Caco-2 (cell line): Measurements from ENCODE around the gene ELMO1. TPM values are rescaled to one million over a fixed set of nuclear protein-coding genes. Genes with fewer than 3 reads are reported as not detected.

Experiments used
- BruUV-seq: library from RNA; stranded (reverse); fragments of 400-500 nt; replicated peaks from 2 replicates; lab custom pipeline; 2021; lab: Mats Ljungman, UMichigan
- CTCF ChIA-PET: fragments of 300-600 bp; sonication (Branson Sonifier 250); formaldehyde crosslinking; loops from one replicate; lab custom pipeline; 2022; ENCODE audit warnings: antibody characterized with exemption; lab: Charles Lee
- POLR2A ChIA-PET: fragments of 300-600 bp; sonication (Branson Sonifier 250); formaldehyde crosslinking; loops from one replicate; lab custom pipeline; 2022; ENCODE audit warnings: antibody characterized with exemption; lab: Charles Lee
- DNase-seq, 2 experiments: peaks; one replicate each; pipeline versions ENCODE4 v3.0.0 to v3.0.0-alpha.2; 2020 to 2022
- H3K27me3 ChIP-seq: replicated peaks from 2 replicates; pipeline ENCODE4 v1.6.0; 2011; ENCODE audit warnings: low read length; ENCODE audit not compliant: control insufficient read depth, insufficient read depth
- H3K36me3 ChIP-seq: 2 replicates; pipeline ENCODE4 v1.5.1; 2011; ENCODE audit warnings: low read length; ENCODE audit not compliant: control insufficient read depth, insufficient read depth
- H3K4me1 ChIP-seq: fragments of 250-450 bp; sonication (Bioruptor Pico); 2 replicates; pipeline ENCODE4 v1.5.1; 2020; ENCODE audit warnings: mild to moderate bottlenecking
- H3K4me3 ChIP-seq: 2 replicates; pipeline ENCODE4 v1.5.1; 2011; ENCODE audit warnings: low read depth, mild to moderate bottlenecking, control low read depth, low read length
- H3K9me3 ChIP-seq: fragments of 250-450 bp; sonication (Bioruptor Pico); 2 replicates; pipeline ENCODE4 v1.5.1; 2020; ENCODE audit warnings: mild to moderate bottlenecking, moderate library complexity
- H3K27ac Mint-ChIP-seq: one replicate; pipeline ENCODE4 v1.8.0; 2022; ENCODE audit warnings: mixed read lengths; ENCODE audit not compliant: unreplicated experiment
- H3K27me3 Mint-ChIP-seq: one replicate; pipeline ENCODE4 v1.8.0; 2022; ENCODE audit warnings: mixed read lengths; ENCODE audit not compliant: insufficient read depth, unreplicated experiment
- H3K36me3 Mint-ChIP-seq: one replicate; pipeline ENCODE4 v1.8.0; 2022; ENCODE audit warnings: mild to moderate bottlenecking, mixed read lengths; ENCODE audit not compliant: insufficient read depth, unreplicated experiment
- H3K4me1 Mint-ChIP-seq: one replicate; pipeline ENCODE4 v1.8.0; 2022; ENCODE audit warnings: low read depth, mixed read lengths; ENCODE audit not compliant: unreplicated experiment
- H3K4me3 Mint-ChIP-seq: one replicate; pipeline ENCODE4 v1.8.0; 2022; ENCODE audit warnings: mild to moderate bottlenecking, moderate library complexity, mixed read lengths; ENCODE audit not compliant: unreplicated experiment
- H3K9me3 Mint-ChIP-seq: one replicate; pipeline ENCODE4 v1.8.0; 2022; ENCODE audit warnings: mixed read lengths; ENCODE audit not compliant: unreplicated experiment
- intact Hi-C: fragments of 100-400 bp; cut with micrococcal nuclease; formaldehyde crosslinking; loops from one replicate; pipeline ENCODE4 v1.10.0; 2022; ENCODE audit not compliant: unreplicated experiment
- total RNA-seq: library from RNA; stranded (reverse); gene quantifications from 2 replicates; pipeline ENCODE4 v1.2.3, GENCODE V29; 2022
- TF ChIP-seq, protein P1 (sequence below), 2 experiments: fragments of 200-600 bp in 1 of 2; IDR thresholded peaks; 1 replicate in 1 of 2; 2 replicates in 1 of 2; pipeline versions ENCODE4 v1.5.1 to v1.8.0; 2011 to 2022; ENCODE audit warnings: antibody characterized with exemption in 1 of 2, control low read depth in 1 of 2, inconsistent platforms in 1 of 2, low read depth in 1 of 2, low read length in 1 of 2, mild to moderate bottlenecking in 1 of 2, moderate library complexity in 1 of 2; ENCODE audit not compliant: insufficient read depth in 1 of 2, severe bottlenecking in 1 of 2, unreplicated experiment in 1 of 2

ELMO1 gene
- total RNA-seq, 1 experiment from 2014 or later: 0.14 TPM

GRCh38 chr7:37439653-37440026 is 9.0 kb downstream of the ELMO1 start:
- CTCF ChIA-PET: no interaction called here
- H3K36me3 Mint-ChIP-seq: no peaks in the 10 kb centered on the region
- H3K27me3 Mint-ChIP-seq: peaks cover 16% of the 10 kb centered on the region
- DNase-seq: no peak
- no peak overlapping the region for H3K27ac Mint-ChIP-seq
- POLR2A ChIA-PET: no interaction called here
- H3K4me3 ChIP-seq: no peak overlapping the region
- TF ChIP-seq, protein P1, sequence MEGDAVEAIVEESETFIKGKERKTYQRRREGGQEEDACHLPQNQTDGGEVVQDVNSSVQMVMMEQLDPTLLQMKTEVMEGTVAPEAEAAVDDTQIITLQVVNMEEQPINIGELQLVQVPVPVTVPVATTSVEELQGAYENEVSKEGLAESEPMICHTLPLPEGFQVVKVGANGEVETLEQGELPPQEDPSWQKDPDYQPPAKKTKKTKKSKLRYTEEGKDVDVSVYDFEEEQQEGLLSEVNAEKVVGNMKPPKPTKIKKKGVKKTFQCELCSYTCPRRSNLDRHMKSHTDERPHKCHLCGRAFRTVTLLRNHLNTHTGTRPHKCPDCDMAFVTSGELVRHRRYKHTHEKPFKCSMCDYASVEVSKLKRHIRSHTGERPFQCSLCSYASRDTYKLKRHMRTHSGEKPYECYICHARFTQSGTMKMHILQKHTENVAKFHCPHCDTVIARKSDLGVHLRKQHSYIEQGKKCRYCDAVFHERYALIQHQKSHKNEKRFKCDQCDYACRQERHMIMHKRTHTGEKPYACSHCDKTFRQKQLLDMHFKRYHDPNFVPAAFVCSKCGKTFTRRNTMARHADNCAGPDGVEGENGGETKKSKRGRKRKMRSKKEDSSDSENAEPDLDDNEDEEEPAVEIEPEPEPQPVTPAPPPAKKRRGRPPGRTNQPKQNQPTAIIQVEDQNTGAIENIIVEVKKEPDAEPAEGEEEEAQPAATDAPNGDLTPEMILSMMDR (IDR thresholded peaks at IDR 0.05; ENCODE audit: insufficient read depth in 1 of 2, low read depth in 1 of 2, low read length in 1 of 2, severe bottlenecking in 1 of 2, unreplicated experiment in 1 of 2): no peak
- H3K4me3 Mint-ChIP-seq: no peak overlapping the region
- H3K27me3 ChIP-seq: no peaks in the 10 kb centered on the region
- no TSS peak for BruUV-seq
- H3K9me3 Mint-ChIP-seq: no peaks in the 10 kb centered on the region
- H3K4me1 ChIP-seq: no peaks in the 10 kb centered on the region
- H3K4me1 Mint-ChIP-seq: no peaks in the 10 kb centered on the region
- H3K9me3 ChIP-seq: no peaks in the 10 kb centered on the region
- intact Hi-C loops: no loop called here
- no peaks in the 10 kb centered on the region for H3K36me3 ChIP-seq

DNA sequence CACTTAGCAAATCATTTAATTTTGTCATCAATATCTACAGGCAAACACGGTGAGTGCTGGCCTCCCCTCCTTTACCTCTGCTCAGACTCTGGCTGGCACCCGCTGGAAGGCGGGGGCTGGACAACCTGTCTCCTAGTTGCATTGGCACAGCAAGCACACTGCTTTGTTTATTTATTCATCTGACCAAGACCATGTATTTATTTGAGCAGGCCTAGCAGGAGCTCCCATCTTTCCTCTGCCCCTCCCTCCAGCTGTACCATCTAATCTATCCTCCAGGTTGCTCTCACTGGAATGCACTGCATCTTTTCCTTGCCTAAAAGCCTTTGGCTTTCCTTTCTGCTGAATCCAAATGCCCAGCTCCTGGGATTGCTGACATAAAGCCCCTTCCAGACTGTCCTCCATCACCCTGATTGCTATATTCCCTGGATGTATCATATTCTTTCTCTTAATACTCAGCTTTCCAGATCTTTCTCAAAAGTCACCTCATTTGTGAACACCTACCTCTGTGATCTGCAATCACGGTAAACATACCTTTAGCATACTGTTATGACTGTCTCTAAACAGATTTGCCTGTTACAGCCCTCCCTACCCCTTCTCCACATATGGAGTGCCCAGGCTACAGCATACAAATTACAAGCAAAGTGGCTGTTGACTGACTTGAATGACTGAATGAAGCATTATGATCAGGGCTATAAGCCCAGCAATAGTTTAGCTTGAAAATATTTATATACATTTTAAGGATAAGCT is 9.6 kb downstream of the ELMO1 start:
- POLR2A ChIA-PET: no interaction called here

GRCh38 chr7:37435156-37435855 is 13.4 kb downstream of the ELMO1 start:
- H3K27me3 Mint-ChIP-seq: peaks cover 14% of the 10 kb centered on the region
- no peaks in the 10 kb centered on the region for H3K9me3 ChIP-seq
- ChIA-PET CTCF (no interaction called here), POLR2A (no interaction called here)
- no peaks in the 10 kb centered on the region for H3K9me3 Mint-ChIP-seq
- no peak overlapping the region for H3K4me3 ChIP-seq
- H3K36me3 Mint-ChIP-seq: no peaks in the 10 kb centered on the region
- no peak overlapping the region for H3K27ac Mint-ChIP-seq
- H3K36me3 ChIP-seq: no peaks in the 10 kb centered on the region
- TF ChIP-seq, protein P1 (IDR thresholded peaks at IDR 0.05; ENCODE audit: insufficient read depth in 1 of 2, low read depth in 1 of 2, low read length in 1 of 2, severe bottlenecking in 1 of 2, unreplicated experiment in 1 of 2): no peak
- H3K4me1 ChIP-seq: no peaks in the 10 kb centered on the region
- intact Hi-C loops: no loop called here
- DNase-seq: no peak
- H3K4me1 Mint-ChIP-seq: no peaks in the 10 kb centered on the region
- H3K4me3 Mint-ChIP-seq: no peak overlapping the region
- no TSS peak for BruUV-seq
- H3K27me3 ChIP-seq: no peaks in the 10 kb centered on the region

More for the DNA sequence above, 9.6 kb downstream of the ELMO1 start:
- no peak for DNase-seq
- Histone ChIP-seq H3K36me3 (no peaks in the 10 kb centered on the region), H3K9me3 (no peaks in the 10 kb centered on the region), H3K4me1 (no peaks in the 10 kb centered on the region), H3K4me3 (no peak overlapping the region), H3K27me3 (no peaks in the 10 kb centered on the region)
- intact Hi-C loops: no loop called here
- no peaks in the 10 kb centered on the region for H3K36me3 Mint-ChIP-seq
- no peaks in the 10 kb centered on the region for H3K4me1 Mint-ChIP-seq
- H3K9me3 Mint-ChIP-seq: no peaks in the 10 kb centered on the region
- TF ChIP-seq, protein P1 (IDR thresholded peaks at IDR 0.05; ENCODE audit: insufficient read depth in 1 of 2, low read depth in 1 of 2, low read length in 1 of 2, severe bottlenecking in 1 of 2, unreplicated experiment in 1 of 2): no peak
- H3K27me3 Mint-ChIP-seq: peaks cover 19% of the 10 kb centered on the region
- H3K27ac Mint-ChIP-seq: no peak overlapping the region
- CTCF ChIA-PET: no interaction called here
- BruUV-seq: no TSS peak
- no peak overlapping the region for H3K4me3 Mint-ChIP-seq
